Adrenal gland (tissue), 12 donors: ENCODE measurements around the gene TBXA2R. TPM values are rescaled to one million over a fixed set of nuclear protein-coding genes. Genes with fewer than 3 reads are reported as not detected.
A peak's percentile ranks its signal among the peaks of the same experiment; 100 is the strongest.
"Not testable (repeated sequence)": the region's sequence is repeated elsewhere in the genome, so short reads cannot be mapped to it uniquely, and the experiment has no call there.

Experiments
- DNase-seq, 7 donors: peaks; one replicate each; pipeline ENCODE4 v3.0.0-alpha.2; 2019 to 2020
- H3K27ac ChIP-seq, 5 donors: fragments of 200-600 bp; sonication (generic) in 4 of 5; 1 replicate in 3 of 5; 2 replicates in 2 of 5; pipeline versions ENCODE4 v1.5.1 to v1.8.0; 2016 to 2020; ENCODE audit warnings: mild to moderate bottlenecking in 1 of 5
- H3K27me3 ChIP-seq: fragments of 200-600 bp; 2 replicates; pipeline ENCODE4 v1.8.0; 2021
- H3K36me3 ChIP-seq, 2 donors: fragments of 200-600 bp; replicated peaks in 1 of 2; 1 replicate in 1 of 2; 2 replicates in 1 of 2; pipeline versions ENCODE4 v1.5.1 to v1.8.0; 2018 to 2022
- H3K4me1 ChIP-seq, 2 donors: fragments of 200-600 bp; replicated peaks in 1 of 2; 1 replicate in 1 of 2; 2 replicates in 1 of 2; pipeline versions ENCODE4 v1.5.1 to v1.8.0; 2018 to 2021
- H3K4me3 ChIP-seq, 4 donors: fragments of 200-600 bp; sonication (generic) in 3 of 4; one replicate each; pipeline ENCODE4 v1.5.1; 2016 to 2018
- H3K9me3 ChIP-seq, 3 donors: fragments of 200-600 bp; sonication (generic) in 1 of 3; replicated peaks in 1 of 3; 1 replicate in 2 of 3; 2 replicates in 1 of 3; pipeline versions ENCODE4 v1.5.1 to v1.8.0; 2016 to 2021
- CTCF ChIP-seq, 6 experiments: fragments of 450-650 bp in 4 of 6; fragments of 200-600 bp in 2 of 6; sonication (generic) in 1 of 6; IDR thresholded peaks; 1 replicate in 5 of 6; 2 replicates in 1 of 6; pipeline versions ENCODE4 v1.5.1 to v1.8.0; 2016 to 2021; ENCODE audit warnings: antibody characterized with exemption in 6 of 6, mild to moderate bottlenecking in 2 of 6, moderate library complexity in 1 of 6
- POLR2A ChIP-seq, 2 donors: fragments of 450-650 bp; IDR thresholded peaks; one replicate each; pipeline ENCODE4 v1.6.1; 2017; ENCODE audit warnings: antibody characterized with exemption in 2 of 2, mild to moderate bottlenecking in 2 of 2, moderate library complexity in 1 of 2
- WGBS, 4 donors: extraction: QIAGEN DNeasy Blood & Tissue Kit in 2 of 4; methylation state at CpG; one replicate each; pipeline versions ENCODE4 v1.1.5 to v1.1.7; 2013 to 2017; 5-methylcytosine and 5-hydroxymethylcytosine counted together
- intact Hi-C, 2 donors: fragments of 100-400 bp; cut with DNase I; formaldehyde crosslinking; loops; one replicate each; pipeline versions ENCODE4 v1.14.1 to v1.15.0; 2022 to 2023
- polyA plus RNA-seq, 3 donors: library from polyadenylated mRNA; stranded (reverse); fragments of 200-250 nt in 2 of 3; fragments of 350-450 nt in 1 of 3; fragmentation: Illumina TruSeq in 1 of 3; extraction: RNeasy Lipid Tissue Mini Kit (QIAGEN cat#74804) in 1 of 3; gene quantifications; one replicate each; pipeline ENCODE4 v1.2.3, GENCODE V29; 2013 to 2014
- total RNA-seq, 9 donors: library from RNA; depleted of rRNA in 4 of 9; stranded (reverse); fragments of >200 nt in 4 of 9; fragments of 120-200 nt in 1 of 9; fragmentation: NEBNext Ultra II Directional in 1 of 9; extraction: Animal tissue kit (Norgen Biotek cat#: 25700) in 1 of 9; gene quantifications; one replicate each; pipeline versions ENCODE4 v1.1.0 to v1.2.4, GENCODE V29; 2013 to 2023
- donor health status: healthy with polysubstance abuse.
- donor health status: Bipolar disorder and iron deficiency.
- donor health status: DM: yes; HTN: yes; CAD: no.
- donor health status: DM: no; HTN: no; CAD: no.
- donor health status: DM: no; HTN: no; CAD: no.
- donor health status: DM: yes; HTN: yes; CAD: no.

TBXA2R gene
- total and polyA plus RNA-seq, 12 donors: 4.7 to 25.5 (median 12.4) TPM

- Histone ChIP-seq H3K36me3 (no peaks in the 10 kb centered on the region), H3K27ac (peak within 1 kb of the TSS in 4 of 5 donors; percentile 69 to 91 (median 74)), H3K4me3 (peak within 1 kb of the TSS; percentile 47 to 84 (median 77)), H3K27me3 (no peaks in the 10 kb centered on the region), H3K4me1 (peaks cover 11 to 25% of the 10 kb centered on the region in 2 donors), H3K9me3 (no peaks in the 10 kb centered on the region)
- peak in 1 of 2 donors; percentile 48 for TF ChIP-seq POLR2A (IDR thresholded peaks at IDR 0.05)
- no peak for TF ChIP-seq CTCF (IDR thresholded peaks at IDR 0.05)
- intact Hi-C loops: no loop called here
- DNase-seq: no peak
- WGBS, 4 donors: 0 to 2% (median 1%) methylated on average over 11 to 29 of the region's 30 CpGs; no CpG with 5 or more reads in 1 of the 4 donors
These were observed 33.9 kb downstream of the TBXA2R start, which contains the start of gene HMG20B for GRCh38 chr19:3572855-3573161. Gene HMG20B, plus strand, starts transcription at chr19:3572944. Its CDS starts 366 bp downstream, at chr19:3573310.

GRCh38 chr19:3572132-3572854, 34.4 kb downstream of the TBXA2R start:
- H3K9me3 ChIP-seq: no peaks in the 10 kb centered on the region
- H3K36me3 ChIP-seq: no peaks in the 10 kb centered on the region
- peak overlapping the region in 3 of 4 donors; percentile 37 to 81 (median 56) for H3K4me3 ChIP-seq
- 1 to 11% (median 2%) methylated on average over 5 to 48 of the region's 48 CpGs for WGBS, 4 donors
- TF ChIP-seq POLR2A (IDR thresholded peaks at IDR 0.05) (peak in 1 of 2 donors; percentile 18), CTCF (IDR thresholded peaks at IDR 0.05) (peak in 1 of 6 experiments; percentile 12)
- H3K27ac ChIP-seq: no peak overlapping the region
- peak; percentile 99 to 100 (median 100) for DNase-seq
- intact Hi-C loops: no loop called here
- peaks cover 11 to 25% of the 10 kb centered on the region in 2 donors for H3K4me1 ChIP-seq
- no peaks in the 10 kb centered on the region for H3K27me3 ChIP-seq

- TF ChIP-seq CTCF (IDR thresholded peaks at IDR 0.05): no peak
- no peak for TF ChIP-seq POLR2A (IDR thresholded peaks at IDR 0.05)
- H3K4me3 ChIP-seq: no peak overlapping the region
- intact Hi-C loops: no loop called here
- H3K4me1 ChIP-seq: peaks cover 11 to 15% of the 10 kb centered on the region in 2 donors
- WGBS, 4 donors: 70 to 85% (median 77%) methylated on average over 7 of the region's 7 CpGs
- H3K36me3 ChIP-seq: no peaks in the 10 kb centered on the region
- no peaks in the 10 kb centered on the region for H3K9me3 ChIP-seq
- H3K27me3 ChIP-seq: no peaks in the 10 kb centered on the region
- no peak overlapping the region for H3K27ac ChIP-seq
- no peak for DNase-seq
These were observed 36.1 kb downstream of the TBXA2R start for GRCh38 chr19:3570606-3571011.

GRCh38 chr19:3570042-3570441, 36.6 kb downstream of the TBXA2R start:
- intact Hi-C loops, H3K9me3 ChIP-seq, H3K36me3 ChIP-seq, H3K27me3 ChIP-seq, H3K4me3 ChIP-seq, DNase-seq, H3K27ac ChIP-seq: not testable (repeated sequence)
- peaks cover 11 to 15% of the 10 kb centered on the region in 2 donors for H3K4me1 ChIP-seq
- WGBS, 4 donors: 77 to 82% (median 80%) methylated on average over 9 to 11 of the region's 11 CpGs

- intact Hi-C loops: no loop called here
- TF ChIP-seq CTCF (IDR thresholded peaks at IDR 0.05) (no peak), POLR2A (IDR thresholded peaks at IDR 0.05) (no peak)
These were observed 41.5 kb downstream of the TBXA2R start for GRCh38 chr19:3565139-3565538.

More at GRCh38 chr19:3565139-3565538, 41.5 kb downstream of the TBXA2R start:
- Histone ChIP-seq H3K27me3 (no peaks in the 10 kb centered on the region), H3K4me3 (no peak overlapping the region), H3K36me3 (no peaks in the 10 kb centered on the region), H3K27ac (no peak overlapping the region), H3K9me3 (no peaks in the 10 kb centered on the region), H3K4me1 (no peaks in the 10 kb centered on the region)
- no peak for DNase-seq
- WGBS, 4 donors: 83 to 86% (median 84%) methylated on average over 6 to 19 of the region's 19 CpGs
